HepG2 (cell line): ENCODE data around the gene KIAA0319L. TPM values are rescaled to one million over a fixed set of nuclear protein-coding genes. Genes with fewer than 3 reads are reported as not detected.

Source experiments
- ATAC-seq: fragments of 200-7000 bp; cut with Tn5 transposase; 3 replicates; pipeline ENCODE4 v1.9.1; 2020; ENCODE audit warnings: mild to moderate bottlenecking, moderate library complexity
- BruUV-seq: library from RNA; stranded (reverse); fragments of 400-500 nt; replicated peaks from 2 replicates; lab custom pipeline; 2021; lab: Mats Ljungman, UMichigan
- CTCF ChIA-PET: fragments of 300-600 bp; formaldehyde crosslinking; extraction: SDS; loops from one replicate; lab custom pipeline; 2021; ENCODE audit warnings: low total read pairs, inconsistent platforms, low intra/inter-chr PET ratio; lab: Yijun Ruan, JAX
- POLR2A ChIA-PET: fragments of 350-600 bp; sonication (Branson Sonifier 250); formaldehyde crosslinking; loops from one replicate; lab custom pipeline; 2020; ENCODE audit warnings: antibody characterized with exemption, inconsistent platforms; lab: Yijun Ruan, JAX
- DNase-seq: peaks from one replicate; pipeline ENCODE4 v3.0.0-alpha.2; 2015; ENCODE audit warnings: low spot score
- FAIRE-seq: peaks from 3 replicates; lab custom pipeline; 2011; peaks lifted over from hg19 to GRCh38; lab: Jason Lieb, UNC
- H2AFZ ChIP-seq: one replicate; pipeline ENCODE4 v1.6.1; 2011; ENCODE audit warnings: low read length, inconsistent platforms
- H3K27ac ChIP-seq: fragments of 300-600 bp; 3 replicates; pipeline ENCODE4 v1.8.0; 2011; ENCODE audit warnings: mixed run types, mild to moderate bottlenecking, mixed read lengths, low read length, inconsistent platforms; ENCODE audit not compliant: insufficient read depth; ENCODE audit errors: extremely low read length
- H3K27me3 ChIP-seq, 2 experiments: fragments of 200-600 bp in 1 of 2; 2 replicates in 1 of 2; 3 replicates in 1 of 2; pipeline versions ENCODE4 v1.6.0 to v1.8.0; 2011; ENCODE audit warnings: low read length in 2 of 2, mild to moderate bottlenecking in 2 of 2, moderate library complexity in 2 of 2, inconsistent platforms in 1 of 2; ENCODE audit not compliant: insufficient read depth in 2 of 2, control insufficient read depth in 1 of 2
- H3K36me3 ChIP-seq, 2 experiments: fragments of 200-600 bp in 1 of 2; replicated peaks in 1 of 2; 2 replicates in 1 of 2; 3 replicates in 1 of 2; pipeline versions ENCODE4 v1.5.1 to v1.8.0; 2011; ENCODE audit warnings: low read length in 2 of 2, inconsistent platforms in 1 of 2; ENCODE audit not compliant: insufficient read depth in 2 of 2, control insufficient read depth in 1 of 2
- H3K4me1 ChIP-seq: 2 replicates; pipeline ENCODE4 v1.5.1; 2012; ENCODE audit warnings: low read length, inconsistent platforms; ENCODE audit not compliant: insufficient read depth
- H3K4me2 ChIP-seq: 2 replicates; pipeline ENCODE4 v1.6.0; 2011; ENCODE audit warnings: low read depth, low read length, inconsistent platforms
- H3K4me3 ChIP-seq, 3 experiments: fragments of 200-600 bp in 1 of 3; sonication (generic), shearing (Covaris generic) in 1 of 3; replicated peaks in 1 of 3; 2 replicates each; pipeline ENCODE4 v1.5.1; 2011 to 2016; ENCODE audit warnings: low read length in 3 of 3, inconsistent platforms in 2 of 3, low read depth in 2 of 3, mild to moderate bottlenecking in 2 of 3, control low read depth in 1 of 3, mixed read lengths in 1 of 3; ENCODE audit not compliant: insufficient read depth in 1 of 3
- H3K79me2 ChIP-seq: one replicate; pipeline ENCODE4 v1.6.1; 2011; ENCODE audit warnings: low read length, inconsistent platforms; ENCODE audit not compliant: insufficient read depth
- H3K9ac ChIP-seq: 2 replicates; pipeline ENCODE4 v1.6.0; 2011; ENCODE audit warnings: mild to moderate bottlenecking, low read depth, low read length, inconsistent platforms; ENCODE audit not compliant: insufficient read depth
- H3K9me3 ChIP-seq: 2 replicates; pipeline ENCODE4 v1.5.1; 2012; ENCODE audit warnings: mild to moderate bottlenecking, low read length
- H4K20me1 ChIP-seq: 2 replicates; pipeline ENCODE4 v1.6.0; 2011; ENCODE audit warnings: inconsistent platforms, mild to moderate bottlenecking, low read length, moderate library complexity; ENCODE audit not compliant: insufficient read depth
- AKNA ChIP-seq: sonication (generic); formaldehyde crosslinking; IDR thresholded peaks from 2 replicates; pipeline ENCODE4 v1.4.0; 2020; ENCODE audit warnings: missing genetic modification reagents, borderline replicate concordance
- CCAR2 ChIP-seq: fragments of 200-400 bp; formaldehyde crosslinking; optimal IDR thresholded peaks from 2 replicates; pipeline ENCODE3; 2018; ENCODE audit warnings: low read depth, mild to moderate bottlenecking, low read length, moderate library complexity
- ERF ChIP-seq: IDR thresholded peaks from 2 replicates; pipeline ENCODE4 v1.6.1; 2018; ENCODE audit warnings: missing biosample characterization, missing genetic modification reagents
- FOXM1 ChIP-seq: sonication (generic); formaldehyde crosslinking; IDR thresholded peaks from 2 replicates; pipeline ENCODE4 v1.5.0; 2020; ENCODE audit warnings: missing genetic modification reagents
- NCOA1 ChIP-seq: sonication (generic); formaldehyde crosslinking; IDR thresholded peaks from 2 replicates; pipeline ENCODE4 v1.9.0; 2021; ENCODE audit warnings: missing genetic modification reagents
- SRSF4 ChIP-seq: fragments of 200-400 bp; formaldehyde crosslinking; IDR thresholded peaks from one replicate; pipeline ENCODE4 v1.6.1; 2018; ENCODE audit warnings: mild to moderate bottlenecking, low read depth, low read length, moderate library complexity; ENCODE audit not compliant: poor library complexity, severe bottlenecking
- WIZ ChIP-seq: sonication (generic); formaldehyde crosslinking; IDR thresholded peaks from 2 replicates; pipeline ENCODE4 v1.5.1; 2020; ENCODE audit warnings: mild to moderate bottlenecking, missing genetic modification reagents
- ZNF337 ChIP-seq: sonication (generic); formaldehyde crosslinking; IDR thresholded peaks from 2 replicates; pipeline ENCODE4 v1.5.1; 2020; ENCODE audit warnings: missing genetic modification reagents, low read depth, mild to moderate bottlenecking, borderline replicate concordance
- WGBS: methylation state at CpG from one replicate; pipeline ENCODE4 v1.1.6; 2017; ENCODE audit warnings: low lambda C conversion rate; 5-methylcytosine and 5-hydroxymethylcytosine counted together
- in situ Hi-C: cut with HindIII; loops from 2 replicates; pipeline ENCODE4 v1.10.0; 2017; ENCODE audit warnings: low pct_unique_long_range_greater_than_20kb; ENCODE audit not compliant: extremely low pct_ligation_motif_present
- intact Hi-C: fragments of 100-400 bp; cut with micrococcal nuclease; formaldehyde crosslinking; loops from one replicate; pipeline ENCODE4 v1.10.0; 2022; ENCODE audit not compliant: unreplicated experiment
- polyA plus RNA-seq, 8 experiments: library from polyadenylated mRNA; depleted of rRNA in 3 of 8; stranded (reverse) in 7 of 8; unstranded in 1 of 8; fragments of >200 nt; fragmentation: Illumina TruSeq in 4 of 8; extraction: Trizol in 4 of 8; gene quantifications; 2 replicates each; pipeline versions ENCODE4 v1.2.1 to v1.2.3, GENCODE V29; 2011 to 2016; ENCODE audit warnings: low read depth in 4 of 8, missing spikeins in 1 of 8, mixed read lengths in 1 of 8; ENCODE audit not compliant: insufficient read depth in 1 of 8
- total RNA-seq, 5 experiments: library from RNA; depleted of rRNA; stranded (reverse); fragments of >200 nt; fragmentation: Illumina TruSeq; extraction: Trizol; gene quantifications; 2 replicates each; pipeline ENCODE4 v1.2.3, GENCODE V29; 2016; ENCODE audit warnings: low read depth in 1 of 5

Gene KIAA0319L
- total and polyA plus RNA-seq, 2 of the 13 experiments (the other 11 are each of a cell fraction or from before 2014, with no cell fraction given), result 33.4 to 82.6 TPM

- no peak for FAIRE-seq
- no peak overlapping the region for H3K4me2 ChIP-seq
- no TSS peak for BruUV-seq
- no peaks in the 10 kb centered on the region for H4K20me1 ChIP-seq
- POLR2A ChIA-PET, result no interaction called here
- H3K27me3 ChIP-seq, result no peaks in the 10 kb centered on the region
- H3K9ac ChIP-seq, result no peak overlapping the region
- no peak for ATAC-seq
- 94% methylated on average over 2 of the region's 2 CpGs for WGBS
- H3K79me2 ChIP-seq, result no peaks in the 10 kb centered on the region
- no peak overlapping the region for H2AFZ ChIP-seq
- H3K36me3 ChIP-seq, result peaks cover 7 to 37% of the 10 kb centered on the region in 2 experiments
- no peak overlapping the region for H3K4me3 ChIP-seq
- in situ Hi-C loops (no loop called here), intact Hi-C loops (no loop called here)
- H3K9me3 ChIP-seq, result no peaks in the 10 kb centered on the region
- no peak for TF ChIP-seq SRSF4
- no peak for TF ChIP-seq ERF (CRISPR knock-in tag)
- no peak for TF ChIP-seq NCOA1
- no peak for TF ChIP-seq AKNA (CRISPR knock-in tag)
- TF ChIP-seq FOXM1 (CRISPR knock-in tag), result no peak
- TF ChIP-seq ZNF337 (CRISPR knock-in tag), result no peak
- TF ChIP-seq WIZ (CRISPR knock-in tag), result no peak
- no peak for TF ChIP-seq CCAR2
- DNase-seq, result no peak
- no peaks in the 10 kb centered on the region for H3K4me1 ChIP-seq
- CTCF ChIA-PET, result no interaction called here
- no peak overlapping the region for H3K27ac ChIP-seq
Measured at GRCh38 chr1:35598895-35599294, 41.7 kb upstream of the KIAA0319L start.
